Kidney (tissue), 14 donors: Measurements from ENCODE around the gene CARD19. TPM values are rescaled to one million over a fixed set of nuclear protein-coding genes. Genes with fewer than 3 reads are reported as not detected.

Experiments
- DNase-seq, 5 donors: peaks; one replicate each; pipeline ENCODE4 v3.0.0-alpha.2; 2013 to 2020
- FAIRE-seq: peaks from 2 replicates; lab custom pipeline; 2012; peaks lifted over from hg19 to GRCh38; lab: Jason Lieb, UNC
- H3K27ac ChIP-seq, 2 donors: one replicate each; pipeline ENCODE4 v1.7.0; 2013; ENCODE audit warnings: low read depth in 2 of 2, low read length in 2 of 2, inconsistent platforms in 1 of 2
- H3K27me3 ChIP-seq: one replicate; pipeline ENCODE4 v1.7.1; 2013; ENCODE audit warnings: low read length, inconsistent platforms; ENCODE audit not compliant: control insufficient read depth, insufficient read depth
- H3K36me3 ChIP-seq, 3 donors: one replicate each; pipeline versions ENCODE4 v1.7.0 to v1.7.1; 2013; ENCODE audit warnings: low read length in 3 of 3, control low read depth in 1 of 3, inconsistent platforms in 1 of 3; ENCODE audit not compliant: insufficient read depth in 3 of 3, control insufficient read depth in 2 of 3
- H3K4me1 ChIP-seq, 3 donors: one replicate each; pipeline versions ENCODE4 v1.7.0 to v1.7.1; 2013; ENCODE audit warnings: low read length in 3 of 3, inconsistent platforms in 1 of 3, low read depth in 1 of 3; ENCODE audit not compliant: control insufficient read depth in 2 of 3, insufficient read depth in 2 of 3
- H3K4me3 ChIP-seq, 3 donors: one replicate each; pipeline versions ENCODE4 v1.7.0 to v1.8.1; 2013; ENCODE audit warnings: low read length in 3 of 3, control low read depth in 1 of 3, inconsistent platforms in 1 of 3
- H3K9ac ChIP-seq, 3 donors: one replicate each; pipeline versions ENCODE4 v1.7.0 to v1.7.1; 2013; ENCODE audit warnings: low read length in 3 of 3, control low read depth in 1 of 3, inconsistent platforms in 1 of 3
- H3K9me3 ChIP-seq, 3 donors: one replicate each; pipeline versions ENCODE4 v1.7.0 to v1.7.1; 2013; ENCODE audit warnings: low read length in 3 of 3, control low read depth in 1 of 3, inconsistent platforms in 1 of 3; ENCODE audit not compliant: control insufficient read depth in 2 of 3, insufficient read depth in 1 of 3
- intact Hi-C: fragments of 100-400 bp; cut with DNase I; formaldehyde crosslinking; loops from one replicate; pipeline ENCODE4 v1.11.1; 2022
- polyA plus RNA-seq: library from polyadenylated mRNA; stranded (reverse); fragments of 350-450 nt; fragmentation: Illumina TruSeq; extraction: RNeasy Lipid Tissue Mini Kit (QIAGEN cat#74804); gene quantifications from one replicate; pipeline ENCODE4 v1.2.3, GENCODE V29; 2014; ENCODE audit warnings: low read depth, low replicate concordance; ENCODE audit not compliant: insufficient read depth
- total RNA-seq: library from RNA; stranded (reverse); fragmentation: NEBNext Ultra II Directional; extraction: Animal tissue kit (Norgen Biotek cat#: 25700); gene quantifications from one replicate; pipeline ENCODE4 v1.2.1, GENCODE V29; 2021
- TF ChIP-seq, protein P1 (sequence below): IDR thresholded peaks from 3 replicates; pipeline ENCODE4 v1.5.1; 2012; ENCODE audit warnings: mild to moderate bottlenecking, moderate library complexity, borderline replicate concordance; ENCODE audit not compliant: insufficient read depth; ENCODE audit errors: extremely low read depth
- donor health status: control.
- donor health status: control.
- donor health status: control.
- donor health status: control.
- donor health status: control.
- donor health status: DM: yes; HTN: yes; CAD: no.
- donor health status: Normal renal cell carcinoma (clear cell type).

The CARD19 gene
- total and polyA plus RNA-seq, 2 donors from 2014 or later = 44.5 to 49.3 TPM

DNA sequence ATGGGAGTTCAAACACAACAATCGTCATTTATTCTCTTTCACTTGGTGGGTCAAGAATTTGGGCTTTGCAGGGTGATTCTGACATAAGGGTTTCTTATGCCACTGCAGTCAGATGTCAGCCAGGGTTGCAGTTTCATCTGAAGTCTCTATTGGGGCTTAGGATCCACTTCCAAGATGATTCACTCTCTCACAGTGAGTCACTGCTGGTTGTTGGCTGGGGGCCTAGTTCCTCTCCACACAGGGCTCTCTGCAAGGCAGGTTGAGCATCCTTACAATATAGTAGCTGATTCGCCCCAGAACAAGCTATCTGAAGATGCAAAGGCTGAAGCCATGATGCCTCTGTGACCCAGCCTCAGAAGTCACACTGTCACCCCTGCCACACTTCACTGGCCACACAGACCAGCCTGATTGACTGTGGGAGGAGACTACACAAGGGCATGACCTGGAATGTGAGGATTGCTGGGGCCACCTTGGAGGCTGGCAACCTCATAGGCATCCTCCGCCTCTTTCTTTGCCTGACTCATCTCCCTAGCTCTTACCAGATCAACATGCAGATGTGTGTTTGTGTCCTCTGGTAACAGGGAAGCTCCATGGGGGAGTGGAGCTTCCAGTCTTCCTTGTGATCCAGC lies 4.5 kb upstream of the CARD19 start:
- intact Hi-C loops = no loop called here
- no peak for FAIRE-seq
- Histone ChIP-seq H3K4me1 (peaks cover 14 to 17% (median 17%) of the 10 kb centered on the region in 3 donors), H3K27me3 (no peaks in the 10 kb centered on the region), H3K9ac (peak overlapping the region in 1 of 3 donors; percentile 26), H3K36me3 (no peaks in the 10 kb centered on the region), H3K4me3 (no peak overlapping the region), H3K9me3 (no peaks in the 10 kb centered on the region), H3K27ac (no peak overlapping the region)
- peak in 4 of 5 donors; percentile 19 to 69 (median 50) for DNase-seq
- TF ChIP-seq, protein P1, sequence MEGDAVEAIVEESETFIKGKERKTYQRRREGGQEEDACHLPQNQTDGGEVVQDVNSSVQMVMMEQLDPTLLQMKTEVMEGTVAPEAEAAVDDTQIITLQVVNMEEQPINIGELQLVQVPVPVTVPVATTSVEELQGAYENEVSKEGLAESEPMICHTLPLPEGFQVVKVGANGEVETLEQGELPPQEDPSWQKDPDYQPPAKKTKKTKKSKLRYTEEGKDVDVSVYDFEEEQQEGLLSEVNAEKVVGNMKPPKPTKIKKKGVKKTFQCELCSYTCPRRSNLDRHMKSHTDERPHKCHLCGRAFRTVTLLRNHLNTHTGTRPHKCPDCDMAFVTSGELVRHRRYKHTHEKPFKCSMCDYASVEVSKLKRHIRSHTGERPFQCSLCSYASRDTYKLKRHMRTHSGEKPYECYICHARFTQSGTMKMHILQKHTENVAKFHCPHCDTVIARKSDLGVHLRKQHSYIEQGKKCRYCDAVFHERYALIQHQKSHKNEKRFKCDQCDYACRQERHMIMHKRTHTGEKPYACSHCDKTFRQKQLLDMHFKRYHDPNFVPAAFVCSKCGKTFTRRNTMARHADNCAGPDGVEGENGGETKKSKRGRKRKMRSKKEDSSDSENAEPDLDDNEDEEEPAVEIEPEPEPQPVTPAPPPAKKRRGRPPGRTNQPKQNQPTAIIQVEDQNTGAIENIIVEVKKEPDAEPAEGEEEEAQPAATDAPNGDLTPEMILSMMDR = no peak

DNA sequence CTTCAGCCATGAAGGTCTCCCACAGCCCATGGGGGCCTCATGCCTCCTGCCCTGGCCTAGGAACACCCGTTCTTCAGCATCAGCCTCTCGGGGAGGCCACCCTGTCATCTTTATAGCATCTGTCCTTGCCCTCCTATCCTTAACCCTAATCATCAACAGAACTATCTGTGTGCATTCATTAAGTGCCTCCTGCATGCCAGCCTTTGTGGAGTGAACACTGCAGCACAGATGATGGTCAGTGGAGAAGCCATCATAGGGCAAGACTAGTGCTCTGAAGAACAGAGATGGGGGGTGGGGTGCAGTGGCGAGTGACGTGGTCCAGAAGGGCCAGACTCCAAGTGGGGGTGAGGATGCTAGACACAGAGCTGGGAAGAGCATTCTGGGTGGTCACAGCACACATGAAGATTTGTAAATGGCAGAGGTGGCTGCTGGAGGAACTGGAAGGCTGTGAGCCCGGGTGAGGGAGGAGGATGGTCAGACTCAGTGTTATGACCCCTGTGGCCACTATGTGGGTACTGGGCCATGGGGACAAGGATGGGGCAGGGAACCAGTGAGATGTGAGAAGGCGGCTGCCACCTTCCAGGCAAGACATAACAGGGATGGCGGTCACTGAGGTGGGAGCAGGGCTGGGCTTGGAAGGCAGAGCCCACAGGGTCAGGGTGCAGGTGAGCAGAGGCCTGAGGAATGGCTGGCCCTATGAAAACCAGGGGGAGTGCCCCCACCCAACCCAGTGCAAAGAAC lies 3.6 kb upstream of the CARD19 start:
- TF ChIP-seq, protein P1 = no peak
- Histone ChIP-seq H3K4me1 (peaks cover 14 to 26% (median 21%) of the 10 kb centered on the region in 3 donors), H3K9me3 (no peaks in the 10 kb centered on the region), H3K36me3 (no peaks in the 10 kb centered on the region), H3K9ac (peak overlapping the region in 1 of 3 donors; percentile 40), H3K27ac (peak overlapping the region; percentile 11 to 60), H3K4me3 (no peak overlapping the region), H3K27me3 (no peaks in the 10 kb centered on the region)
- intact Hi-C loops = no loop called here
- FAIRE-seq = no peak
- DNase-seq = peak in 3 of 5 donors; percentile 8 to 75 (median 57)

DNA sequence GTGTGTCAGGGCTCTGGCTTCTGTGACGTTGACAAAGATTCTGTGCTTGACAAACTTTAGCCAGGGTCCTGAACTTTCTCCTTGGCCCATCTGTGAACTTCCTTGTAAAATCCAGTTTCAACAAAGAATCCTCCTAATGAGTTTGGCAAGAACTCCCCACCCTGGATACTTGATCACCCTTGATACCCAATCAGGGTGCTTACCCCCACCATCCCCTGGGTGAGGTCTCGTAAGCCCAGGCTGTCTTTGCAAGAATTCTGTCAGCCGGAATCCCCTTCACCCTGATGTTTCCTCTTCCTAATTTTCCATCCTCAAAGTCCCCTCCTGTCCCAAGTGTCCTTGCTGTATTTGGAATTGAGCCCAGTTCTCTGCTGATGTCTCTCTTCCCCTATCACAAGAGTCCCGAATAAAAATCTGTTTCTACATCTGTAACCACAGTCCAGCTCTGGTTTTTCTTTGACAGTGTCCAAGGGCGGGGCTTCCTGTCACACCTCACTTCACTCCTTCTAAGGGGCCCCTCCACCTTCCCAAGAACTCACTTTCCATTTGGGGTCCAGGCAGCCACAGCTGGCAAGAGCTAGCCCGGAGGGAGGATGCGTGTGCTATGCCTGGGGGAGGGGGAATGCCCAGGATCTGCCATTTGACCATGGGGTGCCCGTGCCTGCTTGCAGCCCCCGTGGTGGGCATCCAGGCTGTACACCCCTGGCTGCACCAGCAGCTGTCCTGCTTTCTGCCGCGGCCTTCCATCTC lies 2.7 kb upstream of the CARD19 start:
- intact Hi-C loops = no loop called here

More for the DNA sequence above, 2.7 kb upstream of the CARD19 start:
- Histone ChIP-seq H3K9me3 (no peaks in the 10 kb centered on the region), H3K36me3 (no peaks in the 10 kb centered on the region), H3K27me3 (no peaks in the 10 kb centered on the region), H3K9ac (peak overlapping the region in 1 of 3 donors; percentile 40), H3K4me3 (no peak overlapping the region), H3K4me1 (peaks cover 14 to 34% (median 29%) of the 10 kb centered on the region in 3 donors), H3K27ac (peak overlapping the region; percentile 11 to 79)
- FAIRE-seq (no peak), DNase-seq (peak; percentile 62 to 83 (median 81))
- TF ChIP-seq, protein P1 = no peak
